Measurements from ENCODE around the gene C22orf15.
A peak's percentile ranks its signal among the peaks of the same experiment; 100 is the strongest.

C22orf15 gene

GRCh38 chr22:23774114-23774921 lies 11.5 kb downstream of the C22orf15 start:
- no peak for DNase-seq

- DNase-seq, result no peak
Measured at GRCh38 chr22:23774922-23775436, 12.2 kb downstream of the C22orf15 start.

GRCh38 chr22:23775779-23776375 lies 13.1 kb downstream of the C22orf15 start:
- no peak for DNase-seq

- DNase-seq, result no peak
Measured at GRCh38 chr22:23777776-23778576, 15.2 kb downstream of the C22orf15 start.

GRCh38 chr22:23778577-23778900 lies 15.7 kb downstream of the C22orf15 start:
- DNase-seq, result no peak

GRCh38 chr22:23779083-23779482 lies 16.3 kb downstream of the C22orf15 start:
- no peak for DNase-seq

- DNase-seq, result no peak
Measured at GRCh38 chr22:23779731-23780130, 16.9 kb downstream of the C22orf15 start.

- DNase-seq, result no peak
Measured at GRCh38 chr22:23780146-23780748, 17.5 kb downstream of the C22orf15 start.

GRCh38 chr22:23781065-23781464 lies 18.3 kb downstream of the C22orf15 start:
- no peak for DNase-seq

- DNase-seq, result no peak
Measured at GRCh38 chr22:23781511-23782183, 18.9 kb downstream of the C22orf15 start.

- DNase-seq, result no peak
Measured at GRCh38 chr22:23782252-23782651, 19.5 kb downstream of the C22orf15 start.

- no peak for DNase-seq
Measured at GRCh38 chr22:23782703-23783102, 19.9 kb downstream of the C22orf15 start.

- DNase-seq, result no peak
Measured at GRCh38 chr22:23783265-23784150, 20.7 kb downstream of the C22orf15 start.

- no peak for DNase-seq
Measured at GRCh38 chr22:23784215-23784732, 21.5 kb downstream of the C22orf15 start.

- no peak for DNase-seq
Measured at GRCh38 chr22:23786261-23786710, 23.5 kb downstream of the C22orf15 start.

- peak; percentile 74 for DNase-seq
Measured at GRCh38 chr22:23786752-23787599, 24.2 kb downstream of the C22orf15 start, which contains the start of gene SMARCB1. TSS of gene SMARCB1 (plus strand) at chr22:23786966. CDS start at chr22:23787170, 204 bp downstream.

- DNase-seq, result no peak
Measured at GRCh38 chr22:23787600-23787896, 24.8 kb downstream of the C22orf15 start.

GRCh38 chr22:23787910-23788309 lies 25.1 kb downstream of the C22orf15 start:
- DNase-seq, result no peak

- DNase-seq, result no peak
Measured at GRCh38 chr22:23789121-23789520, 26.3 kb downstream of the C22orf15 start.

- no peak for DNase-seq
Measured at GRCh38 chr22:23789638-23790037, 26.8 kb downstream of the C22orf15 start.
